SK-N-SH (cell line): Measurements from ENCODE around the gene AMT. TPM values are rescaled to one million over a fixed set of nuclear protein-coding genes. Genes with fewer than 3 reads are reported as not detected.

Experiments
- CTCF ChIA-PET: fragments of 300-600, 350-600 bp; formaldehyde crosslinking; extraction: SDS; loops from one replicate; lab custom pipeline; 2021; lab: Yijun Ruan, JAX
- POLR2A ChIA-PET: fragments of 350-600 bp; sonication (Branson Sonifier 250); formaldehyde crosslinking; extraction: SDS; loops from one replicate; lab custom pipeline; 2020; ENCODE audit warnings: antibody characterized with exemption, inconsistent platforms; lab: Yijun Ruan, JAX
- DNase-seq: peaks from one replicate; pipeline ENCODE4 v3.0.0; 2012
- H2AFZ ChIP-seq: fragments of 200-600 bp; sonication (generic); 2 replicates; pipeline ENCODE4 v1.8.1; 2016; ENCODE audit warnings: antibody characterized with exemption, mild to moderate bottlenecking, low read depth
- H3F3A ChIP-seq: fragments of 200-600 bp; sonication (generic); replicated peaks from 2 replicates; pipeline ENCODE3; 2016; ENCODE audit warnings: antibody characterized with exemption, mild to moderate bottlenecking; ENCODE audit not compliant: insufficient read depth
- H3K27ac ChIP-seq, 2 experiments: fragments of 200-500 bp in 1 of 2; fragments of 200-600 bp in 1 of 2; sonication (Bioruptor generic) in 1 of 2; sonication (generic), shearing (Covaris generic) in 1 of 2; 2 replicates each; pipeline versions ENCODE4 v1.5.1 to v1.6.1; 2014 to 2016; ENCODE audit warnings: low read depth in 2 of 2, inconsistent platforms in 1 of 2, low read length in 1 of 2, mild to moderate bottlenecking in 1 of 2, mixed read lengths in 1 of 2
- H3K27me3 ChIP-seq: fragments of 200-600 bp; sonication (generic), shearing (Covaris generic); 2 replicates; pipeline ENCODE4 v1.6.1; 2016; ENCODE audit warnings: mixed run types; ENCODE audit not compliant: insufficient read depth
- H3K36me3 ChIP-seq, 2 experiments: fragments of 200-500 bp in 1 of 2; fragments of 200-600 bp in 1 of 2; sonication (Bioruptor generic) in 1 of 2; sonication (generic) in 1 of 2; replicated peaks in 1 of 2; 2 replicates each; pipeline versions ENCODE3 to v1.5.1; 2014 to 2016; ENCODE audit warnings: low read length in 1 of 2, mild to moderate bottlenecking in 1 of 2; ENCODE audit not compliant: insufficient read depth in 2 of 2, control insufficient read depth in 1 of 2
- H3K4me1 ChIP-seq, 2 experiments: fragments of 200-500 bp in 1 of 2; fragments of 200-600 bp in 1 of 2; sonication (Bioruptor generic) in 1 of 2; sonication (generic), shearing (Covaris generic) in 1 of 2; 2 replicates each; pipeline versions ENCODE4 v1.5.1 to v1.6.1; 2014 to 2016; ENCODE audit warnings: low read depth in 1 of 2, low read length in 1 of 2, mixed run types in 1 of 2; ENCODE audit not compliant: insufficient read depth in 2 of 2, control insufficient read depth in 1 of 2
- H3K4me2 ChIP-seq: fragments of 200-600 bp; sonication (generic), shearing (Covaris generic); 2 replicates; pipeline ENCODE4 v1.6.1; 2017; ENCODE audit warnings: mixed run types
- H3K4me3 ChIP-seq, 2 experiments: fragments of 200-500 bp in 1 of 2; fragments of 200-600 bp in 1 of 2; sonication (Bioruptor generic) in 1 of 2; sonication (generic), shearing (Covaris generic) in 1 of 2; 2 replicates each; pipeline versions ENCODE4 v1.5.1 to v1.8.1; 2014 to 2016; ENCODE audit warnings: low read depth in 2 of 2, inconsistent platforms in 1 of 2, low read length in 1 of 2, mild to moderate bottlenecking in 1 of 2, mixed read lengths in 1 of 2, moderate library complexity in 1 of 2
- H3K79me2 ChIP-seq: fragments of 200-600 bp; sonication (generic); 2 replicates; pipeline ENCODE4 v1.8.1; 2017; ENCODE audit warnings: mild to moderate bottlenecking; ENCODE audit not compliant: insufficient read depth
- H3K9ac ChIP-seq: fragments of 200-600 bp; sonication (generic); 2 replicates; pipeline ENCODE4 v1.6.1; 2017; ENCODE audit warnings: mixed run types
- H3K9me2 ChIP-seq: fragments of 200-600 bp; sonication (generic); 2 replicates; pipeline ENCODE4 v1.6.1; 2017; ENCODE audit warnings: mixed run types
- H3K9me3 ChIP-seq: fragments of 200-600 bp; sonication (generic); 2 replicates; pipeline ENCODE4 v1.6.1; 2017; ENCODE audit warnings: mixed run types, mild to moderate bottlenecking, moderate library complexity
- H4K20me1 ChIP-seq: fragments of 200-600 bp; sonication (generic); 2 replicates; pipeline ENCODE4 v1.6.1; 2017; ENCODE audit warnings: mild to moderate bottlenecking, mixed run types; ENCODE audit not compliant: insufficient read depth
- ELF1 ChIP-seq: IDR thresholded peaks from 2 replicates; pipeline ENCODE4 v1.4.0; 2012
- EP300 ChIP-seq, 2 experiments: IDR thresholded peaks; 2 replicates each; pipeline versions ENCODE4 v1.4.0 to v1.6.1; 2012; ENCODE audit warnings: borderline replicate concordance in 1 of 2, low read depth in 1 of 2, low read length in 1 of 2
- EZH2phosphoT487 ChIP-seq: fragments of 200-600 bp; sonication (generic); IDR thresholded peaks from 2 replicates; pipeline ENCODE4 v1.6.1; 2017; ENCODE audit warnings: low read depth, mixed run types, mild to moderate bottlenecking, antibody characterized with exemption, moderate library complexity, borderline replicate concordance
- FOSL2 ChIP-seq: IDR thresholded peaks from 2 replicates; pipeline ENCODE4 v1.4.0; 2012; ENCODE audit warnings: low read depth, mild to moderate bottlenecking, moderate library complexity, borderline replicate concordance
- GABPA ChIP-seq: IDR thresholded peaks from 2 replicates; pipeline ENCODE4 v1.4.0; 2012; ENCODE audit warnings: low read depth, mild to moderate bottlenecking
- GATA2 ChIP-seq: sonication (generic); formaldehyde crosslinking; IDR thresholded peaks from 2 replicates; pipeline ENCODE4 v1.5.0; 2020; ENCODE audit warnings: mild to moderate bottlenecking, missing genetic modification reagents
- MAX ChIP-seq: IDR thresholded peaks from 2 replicates; pipeline ENCODE4 v1.4.0; 2012; ENCODE audit warnings: low read depth
- MEF2A ChIP-seq: IDR thresholded peaks from 2 replicates; pipeline ENCODE4 v1.4.0; 2012; ENCODE audit warnings: low read depth, borderline replicate concordance
- NFIC ChIP-seq: IDR thresholded peaks from 2 replicates; pipeline ENCODE4 v1.4.0; 2012; ENCODE audit warnings: borderline replicate concordance
- NRF1 ChIP-seq: IDR thresholded peaks from 2 replicates; pipeline ENCODE4 v1.6.1; 2012; ENCODE audit warnings: low read depth, mild to moderate bottlenecking, low read length
- PBX3 ChIP-seq: IDR thresholded peaks from 2 replicates; pipeline ENCODE4; 2012
- POLR2AphosphoS5 ChIP-seq: IDR thresholded peaks from 2 replicates; pipeline ENCODE4 v1.6.1; 2012; ENCODE audit warnings: low read depth, low read length
- RCOR1 ChIP-seq: fragments of 150-350 bp; IDR thresholded peaks from 2 replicates; pipeline ENCODE4 v1.6.1; 2017; ENCODE audit warnings: antibody characterized with exemption, low read length
- REST ChIP-seq: IDR thresholded peaks from 2 replicates; pipeline ENCODE4 v1.6.1; 2012; ENCODE audit warnings: mild to moderate bottlenecking, low read depth, low read length, moderate library complexity
- RFX5 ChIP-seq: IDR thresholded peaks from 2 replicates; pipeline ENCODE4 v1.6.1; 2012; ENCODE audit warnings: mild to moderate bottlenecking, improper control_type of control experiment, low read length
- TEAD4 ChIP-seq: IDR thresholded peaks from 2 replicates; pipeline ENCODE4 v1.4.0; 2012; ENCODE audit warnings: mild to moderate bottlenecking, borderline replicate concordance; ENCODE audit not compliant: insufficient read depth
- USF1 ChIP-seq: IDR thresholded peaks from 2 replicates; pipeline ENCODE4 v1.4.0; 2012; ENCODE audit warnings: low read depth, borderline replicate concordance
- YY1 ChIP-seq: IDR thresholded peaks from 2 replicates; pipeline ENCODE4 v1.4.0; 2012; ENCODE audit warnings: low read depth, mild to moderate bottlenecking
- WGBS: methylation state at CpG from one replicate; pipeline ENCODE4 v1.1.6; 2017; ENCODE audit warnings: low lambda C conversion rate; 5-methylcytosine and 5-hydroxymethylcytosine counted together
- polyA plus RNA-seq, 3 experiments: library from polyadenylated mRNA; depleted of rRNA; stranded (reverse); fragments of >200 nt; gene quantifications; 2 replicates each; pipeline ENCODE4 v1.2.3, GENCODE V29; 2012
- TF ChIP-seq, protein P1 (sequence below): fragments of 200-600 bp; sonication (generic); IDR thresholded peaks from 2 replicates; pipeline ENCODE4 v1.6.1; 2017; ENCODE audit warnings: antibody characterized with exemption, mild to moderate bottlenecking, moderate library complexity

AMT gene
- polyA plus RNA-seq, 1 of the 3 experiments (the other 2 are of a cell fraction): 17.6 TPM

DNA sequence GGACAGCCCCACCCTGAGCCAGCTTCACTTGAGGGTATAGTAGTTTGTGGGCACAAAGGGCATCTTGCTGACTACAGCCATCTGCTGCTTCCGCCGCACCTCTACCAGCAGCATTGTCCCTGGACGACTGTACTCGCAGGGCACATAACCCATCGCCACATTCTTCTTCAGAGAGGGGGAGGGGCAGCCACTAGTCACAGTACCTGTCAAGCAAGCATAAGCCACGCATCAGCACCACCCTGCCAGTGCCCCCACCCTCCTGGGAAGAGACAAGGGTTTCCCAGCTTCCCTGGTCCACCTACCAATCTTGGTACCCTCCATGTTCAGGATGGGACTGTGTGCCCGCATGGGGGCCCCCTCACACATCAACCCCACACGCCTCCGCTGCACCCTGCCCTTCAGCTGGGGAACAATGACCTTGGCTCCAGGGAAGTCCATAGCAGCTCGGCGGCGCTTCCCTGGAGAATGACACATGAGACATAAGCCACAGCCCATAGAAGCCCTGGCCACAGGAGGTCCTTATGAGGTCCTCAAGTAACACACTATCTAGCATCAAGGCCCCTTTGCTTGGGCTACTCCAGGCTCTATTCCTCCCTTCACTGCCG, 4.7 kb downstream of the AMT start:
- ChIA-PET CTCF (interaction anchor here (1.0 kb wide), 2 partner anchors 12 to 32 kb away, joined by 3 read pairs; partner anchors contain the start of gene NICN1), POLR2A (interaction anchor here (1.6 kb wide), 1 partner anchor 11 kb away, joined by 6 read pairs; the partner anchor contains the start of gene NICN1)
- no peak overlapping the region for H3K9ac ChIP-seq
- H2AFZ ChIP-seq: no peak overlapping the region
- TF ChIP-seq FOSL2 (no peak), EP300 (IDR thresholded peaks at IDR 0.05; ENCODE audit: borderline replicate concordance in 1 of 2, low read depth in 1 of 2, low read length in 1 of 2) (no peak), NFIC (no peak), YY1 (no peak)
- H3K27me3 ChIP-seq: no peaks in the 10 kb centered on the region
- H3K27ac ChIP-seq: no peak overlapping the region
- no peak overlapping the region for H3K4me2 ChIP-seq
- peaks cover 0 to 21% of the 10 kb centered on the region in 2 experiments; a peak in 1 of 4 replicates for H3K4me1 ChIP-seq
- no peak for DNase-seq
- WGBS: 95% methylated on average over 11 of the region's 13 CpGs
- H3K4me3 ChIP-seq: no peak overlapping the region
- H4K20me1 ChIP-seq: no peaks in the 10 kb centered on the region
- peaks cover 16% of the 10 kb centered on the region for H3F3A ChIP-seq
- no peaks in the 10 kb centered on the region for H3K9me2 ChIP-seq
- H3K36me3 ChIP-seq: peaks cover 10 to 19% of the 10 kb centered on the region in 2 experiments
- no peaks in the 10 kb centered on the region for H3K9me3 ChIP-seq
- peaks cover 16% of the 10 kb centered on the region for H3K79me2 ChIP-seq

GRCh38 chr3:49416867-49417266, 5.4 kb downstream of the AMT start:
- no peak overlapping the region for H2AFZ ChIP-seq
- POLR2A ChIA-PET: interaction anchor here (1.6 kb wide), 1 partner anchor 12 kb away, joined by 6 read pairs; the partner anchor contains the start of gene NICN1
- no peaks in the 10 kb centered on the region for H3K27me3 ChIP-seq
- H3K4me3 ChIP-seq: no peak overlapping the region
- CTCF ChIA-PET: interaction anchor here (1.0 kb wide), 1 partner anchor 32 kb away, joined by 3 read pairs; no protein-coding TSS in a partner anchor
- no peaks in the 10 kb centered on the region for H3K9me3 ChIP-seq
- 94% methylated on average over 2 of the region's 2 CpGs for WGBS
- peaks cover 20% of the 10 kb centered on the region for H3K79me2 ChIP-seq
- no peak for DNase-seq
- H3K9ac ChIP-seq: no peak overlapping the region
- no peaks in the 10 kb centered on the region for H4K20me1 ChIP-seq
- TF ChIP-seq MEF2A: no peak
- no peak for TF ChIP-seq NRF1
- no peak for TF ChIP-seq GABPA
- TF ChIP-seq PBX3: no peak
- TF ChIP-seq USF1: no peak
- no peak for TF ChIP-seq REST
- no peak for TF ChIP-seq TEAD4
- TF ChIP-seq RCOR1: no peak
- no peak for TF ChIP-seq FOSL2
- no peak for TF ChIP-seq POLR2AphosphoS5
- TF ChIP-seq GATA2 (CRISPR knock-in tag): no peak
- no peak for TF ChIP-seq NFIC
- no peak for TF ChIP-seq ELF1
- TF ChIP-seq RFX5: no peak
- TF ChIP-seq EZH2phosphoT487: no peak
- no peak for TF ChIP-seq EP300 (IDR thresholded peaks at IDR 0.05; ENCODE audit: borderline replicate concordance in 1 of 2, low read depth in 1 of 2, low read length in 1 of 2)
- TF ChIP-seq, protein P1, sequence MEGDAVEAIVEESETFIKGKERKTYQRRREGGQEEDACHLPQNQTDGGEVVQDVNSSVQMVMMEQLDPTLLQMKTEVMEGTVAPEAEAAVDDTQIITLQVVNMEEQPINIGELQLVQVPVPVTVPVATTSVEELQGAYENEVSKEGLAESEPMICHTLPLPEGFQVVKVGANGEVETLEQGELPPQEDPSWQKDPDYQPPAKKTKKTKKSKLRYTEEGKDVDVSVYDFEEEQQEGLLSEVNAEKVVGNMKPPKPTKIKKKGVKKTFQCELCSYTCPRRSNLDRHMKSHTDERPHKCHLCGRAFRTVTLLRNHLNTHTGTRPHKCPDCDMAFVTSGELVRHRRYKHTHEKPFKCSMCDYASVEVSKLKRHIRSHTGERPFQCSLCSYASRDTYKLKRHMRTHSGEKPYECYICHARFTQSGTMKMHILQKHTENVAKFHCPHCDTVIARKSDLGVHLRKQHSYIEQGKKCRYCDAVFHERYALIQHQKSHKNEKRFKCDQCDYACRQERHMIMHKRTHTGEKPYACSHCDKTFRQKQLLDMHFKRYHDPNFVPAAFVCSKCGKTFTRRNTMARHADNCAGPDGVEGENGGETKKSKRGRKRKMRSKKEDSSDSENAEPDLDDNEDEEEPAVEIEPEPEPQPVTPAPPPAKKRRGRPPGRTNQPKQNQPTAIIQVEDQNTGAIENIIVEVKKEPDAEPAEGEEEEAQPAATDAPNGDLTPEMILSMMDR: no peak
- TF ChIP-seq MAX: no peak
- no peak overlapping the region for H3K27ac ChIP-seq
- H3K36me3 ChIP-seq: peaks cover 10 to 19% of the 10 kb centered on the region in 2 experiments
- H3F3A ChIP-seq: peaks cover 16% of the 10 kb centered on the region
- H3K4me2 ChIP-seq: no peak overlapping the region
- H3K9me2 ChIP-seq: no peaks in the 10 kb centered on the region
- peaks cover 0 to 16% of the 10 kb centered on the region in 2 experiments; a peak in 1 of 4 replicates for H3K4me1 ChIP-seq
